GM23338 (cell line): ENCODE results near the gene HGFAC. TPM values are rescaled to one million over a fixed set of nuclear protein-coding genes. Genes with fewer than 3 reads are reported as not detected.

ENCODE experiments used
- ATAC-seq: fragments of 200-7000 bp; cut with Tn5 transposase; 3 replicates; pipeline ENCODE4 v1.9.1; 2020
- DNase-seq: peaks from one replicate; pipeline ENCODE4 v3.0.0-alpha.2; 2015; ENCODE audit warnings: low spot score
- H2AFZ ChIP-seq: fragments of 200-600 bp; sonication (generic); 2 replicates; pipeline ENCODE4 v1.8.0; 2016; ENCODE audit warnings: antibody characterized with exemption, mild to moderate bottlenecking, moderate library complexity
- H3F3A ChIP-seq: fragments of 200-600 bp; sonication (generic); replicated peaks from 2 replicates; pipeline ENCODE4 v1.8.0; 2017; ENCODE audit warnings: antibody characterized with exemption, mixed run types, low read depth
- H3K27ac ChIP-seq: fragments of 200-600 bp; sonication (generic); 2 replicates; pipeline ENCODE4 v1.6.1; 2016; ENCODE audit warnings: low read depth
- H3K27me3 ChIP-seq: fragments of 200-600 bp; sonication (generic); 2 replicates; pipeline ENCODE4 v1.8.0; 2016; ENCODE audit warnings: mild to moderate bottlenecking, mixed run types, moderate library complexity; ENCODE audit not compliant: insufficient read depth
- H3K36me3 ChIP-seq: fragments of 200-600 bp; sonication (generic); 2 replicates; pipeline ENCODE4 v1.8.0; 2016; ENCODE audit warnings: mild to moderate bottlenecking; ENCODE audit not compliant: insufficient read depth
- H3K4me1 ChIP-seq: fragments of 200-600 bp; sonication (generic); 2 replicates; pipeline ENCODE4 v1.8.0; 2016; ENCODE audit warnings: mild to moderate bottlenecking, moderate library complexity; ENCODE audit not compliant: insufficient read depth
- H3K4me2 ChIP-seq: fragments of 200-600 bp; sonication (generic); 2 replicates; pipeline ENCODE4 v1.7.1; 2017; ENCODE audit warnings: mixed run types
- H3K4me3 ChIP-seq: fragments of 200-600 bp; sonication (generic); 2 replicates; pipeline ENCODE4 v1.6.1; 2016; ENCODE audit warnings: mixed run types
- H3K79me2 ChIP-seq: fragments of 200-600 bp; sonication (generic); replicated peaks from 2 replicates; pipeline ENCODE4 v1.8.0; 2017; ENCODE audit warnings: mild to moderate bottlenecking; ENCODE audit not compliant: insufficient read depth
- H3K9me2 ChIP-seq: fragments of 200-600 bp; sonication (generic); 2 replicates; pipeline ENCODE4 v1.8.0; 2017; ENCODE audit not compliant: insufficient read depth
- H4K20me1 ChIP-seq: fragments of 200-600 bp; sonication (generic); replicated peaks from 2 replicates; pipeline ENCODE4 v1.8.0; 2017; ENCODE audit warnings: mild to moderate bottlenecking; ENCODE audit not compliant: insufficient read depth
- H3K27ac Mint-ChIP-seq: 2 replicates; pipeline ENCODE4 v1.8.0; 2020; ENCODE audit warnings: inconsistent platforms, mild to moderate bottlenecking, moderate library complexity, mixed read lengths
- H3K27me3 Mint-ChIP-seq: 3 replicates; pipeline ENCODE4 v1.8.0; 2022; ENCODE audit warnings: low read depth, mild to moderate bottlenecking, moderate library complexity, mixed read lengths, inconsistent platforms; ENCODE audit not compliant: insufficient read depth, poor library complexity
- H3K36me3 Mint-ChIP-seq: 3 replicates; pipeline ENCODE4 v1.8.0; 2021; ENCODE audit warnings: low read depth, mild to moderate bottlenecking, inconsistent platforms, moderate library complexity, mixed read lengths
- H3K4me1 Mint-ChIP-seq: 3 replicates; pipeline ENCODE4 v1.8.0; 2020; ENCODE audit warnings: mild to moderate bottlenecking, inconsistent platforms, mixed read lengths
- H3K4me3 Mint-ChIP-seq: 3 replicates; pipeline ENCODE4 v1.8.0; 2021; ENCODE audit warnings: moderate library complexity, mild to moderate bottlenecking, inconsistent platforms, mixed read lengths
- H3K9me3 Mint-ChIP-seq: 3 replicates; pipeline ENCODE4 v1.8.0; 2020; ENCODE audit warnings: moderate library complexity, mild to moderate bottlenecking, inconsistent platforms, mixed read lengths
- CREB1 ChIP-seq: fragments of 250-450 bp; sonication (Bioruptor Pico); IDR thresholded peaks from 2 replicates; pipeline ENCODE4 v1.5.0; 2020; ENCODE audit warnings: low read depth, mild to moderate bottlenecking, moderate library complexity
- EZH2phosphoT487 ChIP-seq: fragments of 200-600 bp; sonication (generic); IDR thresholded peaks from one replicate; pipeline ENCODE4 v1.8.1; 2018; ENCODE audit warnings: antibody characterized with exemption; ENCODE audit not compliant: unreplicated experiment
- JUNB ChIP-seq: IDR thresholded peaks from one replicate; pipeline ENCODE4 v1.6.1; 2016; ENCODE audit warnings: antibody characterized with exemption; ENCODE audit not compliant: unreplicated experiment
- NANOG ChIP-seq: IDR thresholded peaks from 2 replicates; pipeline ENCODE4 v1.6.1; 2016; ENCODE audit warnings: antibody characterized with exemption, borderline replicate concordance
- ZNF114 ChIP-seq: fragments of 250-450 bp; sonication (Bioruptor Pico); IDR thresholded peaks from 2 replicates; pipeline ENCODE4 v1.5.0; 2020; ENCODE audit warnings: mild to moderate bottlenecking, moderate library complexity
- ZNF462 ChIP-seq: fragments of 250-450 bp; sonication (Bioruptor Pico); IDR thresholded peaks from 2 replicates; pipeline ENCODE4 v1.5.0; 2020; ENCODE audit warnings: mild to moderate bottlenecking, moderate library complexity
- polyA plus RNA-seq: library from polyadenylated mRNA; unstranded; fragments of >200 nt; fragmentation: Nextera tagmentation; extraction: Ambion mirVana; gene quantifications from 2 replicates; pipeline ENCODE4 v1.2.1, GENCODE V29; 2016
- total RNA-seq: library from RNA; depleted of rRNA; stranded (reverse); fragments of >200 nt; shearing (Covaris generic); gene quantifications from 2 replicates; pipeline ENCODE4 v1.2.3, GENCODE V29; 2014
- TF ChIP-seq, protein P1 (sequence below), 2 experiments: fragments of 200-600 bp in 1 of 2; sonication (generic) in 1 of 2; conservative IDR thresholded peaks; 2 replicates each; pipeline versions ENCODE4 v1.5.1 to v1.6.1; 2016 to 2017; ENCODE audit warnings: antibody characterized with exemption in 2 of 2, low read depth in 2 of 2, mild to moderate bottlenecking in 2 of 2, moderate library complexity in 1 of 2
- TF ChIP-seq, protein P2 (sequence below): IDR thresholded peaks from 2 replicates; pipeline ENCODE4 v1.6.1; 2016; ENCODE audit warnings: antibody characterized with exemption

HGFAC gene
- total and polyA plus RNA-seq, 2 experiments from 2014 or later = 0.94 TPM; not detected in 1

- Histone ChIP-seq H3K9me2 (no peaks in the 10 kb centered on the region), H3K4me1 (no peaks in the 10 kb centered on the region), H4K20me1 (0 out of 2 replicates have a peak, but pooled peaks cover 4% of the 10 kb centered on the region), H3K36me3 (no peaks in the 10 kb centered on the region), H3K27me3 (no peaks in the 10 kb centered on the region), H3K79me2 (no peaks in the 10 kb centered on the region), H3K4me2 (no peak overlapping the region), H3K4me3 (no peak overlapping the region), H3F3A (no peaks in the 10 kb centered on the region), H3K27ac (no peak overlapping the region), H2AFZ (no peak overlapping the region)
- H3K27ac Mint-ChIP-seq = no peak overlapping the region
- TF ChIP-seq EZH2phosphoT487 (no peak), ZNF114 (no peak), ZNF462 (CRISPR knock-in tag) (no peak), JUNB (no peak), NANOG (no peak), CREB1 (CRISPR knock-in tag) (no peak)
- TF ChIP-seq, protein P1, sequence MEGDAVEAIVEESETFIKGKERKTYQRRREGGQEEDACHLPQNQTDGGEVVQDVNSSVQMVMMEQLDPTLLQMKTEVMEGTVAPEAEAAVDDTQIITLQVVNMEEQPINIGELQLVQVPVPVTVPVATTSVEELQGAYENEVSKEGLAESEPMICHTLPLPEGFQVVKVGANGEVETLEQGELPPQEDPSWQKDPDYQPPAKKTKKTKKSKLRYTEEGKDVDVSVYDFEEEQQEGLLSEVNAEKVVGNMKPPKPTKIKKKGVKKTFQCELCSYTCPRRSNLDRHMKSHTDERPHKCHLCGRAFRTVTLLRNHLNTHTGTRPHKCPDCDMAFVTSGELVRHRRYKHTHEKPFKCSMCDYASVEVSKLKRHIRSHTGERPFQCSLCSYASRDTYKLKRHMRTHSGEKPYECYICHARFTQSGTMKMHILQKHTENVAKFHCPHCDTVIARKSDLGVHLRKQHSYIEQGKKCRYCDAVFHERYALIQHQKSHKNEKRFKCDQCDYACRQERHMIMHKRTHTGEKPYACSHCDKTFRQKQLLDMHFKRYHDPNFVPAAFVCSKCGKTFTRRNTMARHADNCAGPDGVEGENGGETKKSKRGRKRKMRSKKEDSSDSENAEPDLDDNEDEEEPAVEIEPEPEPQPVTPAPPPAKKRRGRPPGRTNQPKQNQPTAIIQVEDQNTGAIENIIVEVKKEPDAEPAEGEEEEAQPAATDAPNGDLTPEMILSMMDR (conservative IDR thresholded peaks at IDR 0.05; ENCODE audit: low read depth in 2 of 2) = no peak
- TF ChIP-seq, protein P2, sequence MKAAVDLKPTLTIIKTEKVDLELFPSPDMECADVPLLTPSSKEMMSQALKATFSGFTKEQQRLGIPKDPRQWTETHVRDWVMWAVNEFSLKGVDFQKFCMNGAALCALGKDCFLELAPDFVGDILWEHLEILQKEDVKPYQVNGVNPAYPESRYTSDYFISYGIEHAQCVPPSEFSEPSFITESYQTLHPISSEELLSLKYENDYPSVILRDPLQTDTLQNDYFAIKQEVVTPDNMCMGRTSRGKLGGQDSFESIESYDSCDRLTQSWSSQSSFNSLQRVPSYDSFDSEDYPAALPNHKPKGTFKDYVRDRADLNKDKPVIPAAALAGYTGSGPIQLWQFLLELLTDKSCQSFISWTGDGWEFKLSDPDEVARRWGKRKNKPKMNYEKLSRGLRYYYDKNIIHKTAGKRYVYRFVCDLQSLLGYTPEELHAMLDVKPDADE = no peak
- H3K4me1 Mint-ChIP-seq = peaks cover 10% of the 10 kb centered on the region; the same call in 2 of the 3 replicates
- DNase-seq (no peak), ATAC-seq (no peak)
- no peak overlapping the region for H3K4me3 Mint-ChIP-seq
- H3K36me3 Mint-ChIP-seq = no peaks in the 10 kb centered on the region
- no peaks in the 10 kb centered on the region for H3K9me3 Mint-ChIP-seq
- peaks cover 12% of the 10 kb centered on the region for H3K27me3 Mint-ChIP-seq
Observed at GRCh38 chr4:3432381-3432790, 9.4 kb upstream of the HGFAC start.
